NCI-H526 treated with DMSO at 0.1 percent for 48 hours (cell line): Measurements from ENCODE around the gene STIP1.
"Not testable (repeated sequence)": the region's sequence is repeated elsewhere in the genome, so short reads cannot be mapped to it uniquely, and the experiment has no call there.

Experiments used
- DNase-seq: peaks from one replicate; lab custom pipeline; 2025; lab: John Stamatoyannopoulos, UW

STIP1 gene

DNA sequence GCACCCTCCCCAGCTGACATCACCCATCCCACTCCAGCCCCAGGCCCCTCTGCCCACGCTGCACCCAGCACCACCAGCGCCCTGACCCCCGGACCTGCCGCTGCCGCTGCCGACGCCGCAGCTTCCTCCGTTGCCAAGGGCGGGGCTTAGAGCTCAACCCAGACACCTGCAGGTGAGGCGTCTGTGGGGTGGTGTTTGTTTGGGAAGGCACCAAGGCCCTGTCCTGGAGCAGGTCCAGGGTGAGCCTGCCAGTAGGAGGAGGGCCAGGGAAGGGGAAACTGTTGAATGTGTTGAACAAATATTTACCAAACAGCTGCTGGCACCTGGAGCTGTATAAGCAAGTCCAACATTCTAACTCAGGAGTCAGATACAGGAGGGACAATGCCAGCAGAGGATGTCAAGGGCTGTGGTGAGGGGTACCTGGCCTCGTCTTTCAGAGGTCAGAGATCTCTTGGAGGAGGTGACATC, 51.5 kb downstream of the STIP1 start:
- DNase-seq: peak; percentile 60

DNA sequence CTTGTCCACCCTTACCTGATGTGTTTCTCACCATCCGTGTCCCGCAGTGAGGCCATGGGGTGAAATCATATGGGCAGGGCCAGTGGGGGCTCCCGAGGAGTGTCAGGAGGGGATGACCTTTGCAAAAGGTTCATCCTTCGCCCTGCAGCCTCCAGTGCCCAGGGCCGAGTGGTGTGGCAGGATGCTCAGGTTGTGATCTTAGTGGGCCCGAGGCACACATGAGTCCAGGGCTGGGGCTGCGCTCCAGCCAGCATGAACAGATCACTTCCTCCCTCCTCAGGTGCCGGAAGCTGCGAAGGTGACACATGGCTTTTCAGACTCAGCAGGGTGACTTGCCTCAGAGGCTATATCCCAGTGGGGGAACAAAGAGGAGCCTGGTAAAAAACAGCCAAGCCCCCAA, 52.1 kb downstream of the STIP1 start:
- DNase-seq: no peak

DNA sequence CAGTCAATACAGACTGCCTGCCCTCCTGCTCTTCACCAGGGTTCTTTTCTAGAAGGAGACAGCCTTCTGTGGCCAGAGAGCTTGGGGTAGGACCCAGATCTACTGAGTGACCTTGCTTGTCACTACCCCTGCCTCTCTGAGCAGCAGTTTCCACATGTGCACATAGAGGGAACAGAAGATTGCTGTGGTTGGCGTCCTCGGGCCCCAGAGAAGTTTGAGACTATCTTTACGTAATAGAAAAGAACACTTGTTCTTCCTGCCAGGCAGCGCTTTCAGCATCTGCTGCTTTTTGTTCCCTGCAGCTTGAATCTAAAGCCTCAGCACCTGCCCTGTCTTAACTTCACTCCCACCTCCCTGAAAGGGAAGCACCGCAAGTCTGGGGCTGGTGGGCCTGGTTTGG, 53.0 kb downstream of the STIP1 start:
- no peak for DNase-seq

DNA sequence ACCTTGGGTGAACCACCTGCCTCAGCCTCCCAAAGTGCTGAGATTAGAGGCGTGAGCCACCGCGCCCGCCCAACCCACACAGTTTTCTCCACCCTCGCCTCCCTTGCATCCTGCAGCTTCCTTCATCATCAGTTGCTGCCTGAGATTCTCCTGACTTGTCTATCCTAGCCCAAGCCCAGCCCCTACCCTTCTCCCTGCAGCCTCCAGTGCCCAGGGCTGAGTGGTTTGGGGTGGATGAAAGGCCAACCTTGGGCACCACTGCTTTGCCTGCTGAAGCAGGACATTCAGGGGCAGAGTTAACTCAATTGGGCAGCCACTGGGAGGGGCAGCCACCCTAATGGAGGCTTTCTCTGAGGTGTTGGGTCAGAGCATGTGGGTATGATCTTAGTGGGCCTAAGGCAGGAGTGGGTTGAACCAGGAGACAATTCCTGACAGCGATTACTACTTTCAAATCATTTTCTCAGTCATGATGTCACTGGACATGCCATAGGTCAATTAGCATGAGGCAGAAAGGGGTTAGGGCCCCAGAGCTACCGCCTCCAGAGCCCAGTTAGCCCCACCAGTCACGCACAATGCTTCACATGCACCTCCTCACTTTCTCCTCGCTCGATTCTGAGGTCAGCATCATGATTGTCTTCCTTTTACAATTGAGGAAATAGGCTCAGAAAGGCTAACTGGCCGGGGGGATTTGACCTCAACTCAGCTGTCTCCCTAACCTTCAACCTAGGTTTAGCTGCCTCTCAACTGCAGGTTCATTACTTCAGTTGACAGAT, 53.9 kb downstream of the STIP1 start:
- no peak for DNase-seq

DNA sequence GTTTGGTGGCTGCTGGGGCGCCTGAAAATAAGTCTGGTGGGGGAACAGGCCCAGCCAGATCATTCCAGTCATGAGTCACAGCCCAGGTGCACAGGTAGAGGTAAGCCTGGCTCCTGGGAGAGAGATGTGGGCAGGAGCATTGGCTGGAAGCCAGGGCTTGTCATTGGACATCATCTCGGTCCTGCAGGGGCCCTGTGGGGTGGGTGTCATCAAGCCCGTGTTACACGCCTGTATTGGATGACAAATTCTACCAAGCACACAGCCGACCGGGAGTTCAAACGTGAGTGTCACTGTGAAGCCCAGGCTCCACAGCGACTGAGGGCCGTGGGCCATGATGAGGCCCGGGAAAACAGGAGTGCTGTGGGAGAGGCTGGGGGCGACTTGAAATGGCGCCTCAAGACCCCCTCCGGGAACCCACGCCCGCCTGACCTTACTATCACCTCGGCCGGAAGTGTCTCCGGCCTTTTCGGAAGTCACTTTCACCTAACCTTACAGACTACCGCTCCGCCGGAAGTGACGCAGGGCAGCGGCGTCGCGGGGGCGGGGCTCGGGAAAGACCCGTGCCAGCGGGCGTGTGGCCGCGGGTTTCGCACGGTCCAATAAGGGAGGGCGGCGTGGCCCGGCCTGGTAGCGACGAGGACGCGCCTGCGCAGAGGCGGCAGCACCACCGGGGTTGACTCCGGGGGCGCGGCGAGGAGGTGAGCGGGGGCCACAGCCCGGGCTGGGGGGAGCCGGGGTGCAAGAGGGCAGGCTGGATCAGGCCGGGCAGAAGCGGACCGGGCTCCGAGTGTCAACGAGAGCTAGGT, 54.7 kb downstream of the STIP1 start, which contains the start of gene FKBP2:
Gene FKBP2, plus strand, starts transcription at position 661 of the 806 bp plus-strand sequence. CDS start 1,293 bp downstream, outside the sequence.
- peak; percentile 93 for DNase-seq

DNA sequence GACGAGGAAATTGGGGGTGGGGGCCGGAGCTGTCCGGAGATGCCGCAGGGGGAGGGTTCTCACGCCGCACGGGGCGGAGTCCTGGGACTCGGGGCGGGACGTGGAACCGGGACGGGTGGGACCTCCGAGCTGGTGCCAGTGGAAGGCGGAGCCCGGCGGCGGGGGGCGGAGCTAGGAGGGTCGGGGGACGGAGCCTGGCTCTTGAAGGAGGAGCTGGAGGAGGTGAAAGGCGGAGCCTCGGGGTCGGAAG, 55.2 kb downstream of the STIP1 start:
- peak; percentile 98 for DNase-seq

DNA sequence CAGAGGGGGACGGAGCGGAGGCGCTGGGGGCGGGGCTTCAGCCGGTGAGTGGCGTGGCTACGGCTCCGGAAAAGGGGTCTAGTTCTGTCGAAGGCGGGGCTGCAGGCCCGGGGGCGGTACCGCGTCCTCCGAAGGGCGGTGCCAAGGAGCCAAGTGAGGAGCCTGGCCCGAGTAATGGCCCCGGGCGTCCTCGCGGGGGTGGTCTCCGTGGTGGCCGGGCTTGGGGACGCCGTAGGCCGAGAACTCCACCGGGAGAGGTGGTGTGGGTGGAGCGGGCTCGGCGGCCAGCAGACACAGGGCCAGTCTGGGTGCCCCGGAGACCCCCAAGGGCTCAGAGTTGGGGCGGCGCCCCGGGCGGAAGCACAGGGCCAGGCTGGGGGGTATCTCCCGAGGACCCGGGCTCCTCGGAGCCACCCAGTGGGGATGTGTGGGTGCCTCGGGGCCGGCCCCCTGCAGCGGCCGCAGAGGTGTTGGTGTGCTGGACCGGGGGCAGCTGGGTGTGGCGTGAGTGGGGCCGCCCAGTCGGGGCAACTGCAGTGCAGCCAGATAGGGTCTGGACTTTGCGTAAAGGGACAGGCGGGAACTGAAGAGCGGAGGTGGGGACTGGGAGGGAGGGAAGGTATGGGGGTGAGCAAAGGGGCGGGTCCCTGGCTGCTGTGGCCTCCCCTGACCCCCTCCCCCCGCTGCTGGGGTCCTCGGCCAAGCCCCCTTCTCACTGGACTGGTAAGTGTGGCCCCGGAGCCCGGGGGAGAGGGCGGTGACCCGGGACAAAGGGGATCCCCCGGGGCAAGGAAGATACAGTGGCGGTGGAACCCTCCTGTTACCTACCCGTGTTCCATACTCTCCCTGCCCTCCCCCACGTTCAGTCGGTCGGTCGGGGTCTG, 55.8 kb downstream of the STIP1 start:
- DNase-seq: peak; percentile 30

DNA sequence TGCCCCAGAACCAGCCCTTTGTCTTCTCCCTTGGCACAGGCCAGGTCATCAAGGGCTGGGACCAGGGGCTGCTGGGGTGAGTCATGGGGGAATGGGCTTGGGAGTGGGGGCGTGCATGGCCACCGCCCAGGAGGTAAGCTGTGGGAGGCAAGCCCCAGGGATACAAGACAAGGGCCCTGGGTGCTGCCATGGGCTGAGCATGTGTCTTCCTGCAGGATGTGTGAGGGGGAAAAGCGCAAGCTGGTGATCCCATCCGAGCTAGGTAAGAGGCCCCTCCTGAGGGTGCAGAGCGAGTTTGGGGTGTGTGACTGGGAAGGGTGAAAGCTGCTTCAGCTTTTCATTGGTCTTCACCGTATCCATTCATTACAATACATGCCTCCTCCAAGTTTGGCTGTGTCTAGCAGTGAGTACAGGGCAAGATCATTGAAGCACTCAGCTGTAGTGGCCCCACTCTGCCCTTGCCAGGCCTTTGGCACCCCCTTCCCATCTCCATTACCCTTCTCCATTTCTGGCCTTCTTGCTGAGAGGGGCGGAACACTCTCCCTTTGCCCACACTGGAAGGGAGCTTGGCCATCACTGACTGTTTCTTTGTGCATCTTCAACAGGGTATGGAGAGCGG, 57.4 kb downstream of the STIP1 start:
- no peak for DNase-seq

DNA sequence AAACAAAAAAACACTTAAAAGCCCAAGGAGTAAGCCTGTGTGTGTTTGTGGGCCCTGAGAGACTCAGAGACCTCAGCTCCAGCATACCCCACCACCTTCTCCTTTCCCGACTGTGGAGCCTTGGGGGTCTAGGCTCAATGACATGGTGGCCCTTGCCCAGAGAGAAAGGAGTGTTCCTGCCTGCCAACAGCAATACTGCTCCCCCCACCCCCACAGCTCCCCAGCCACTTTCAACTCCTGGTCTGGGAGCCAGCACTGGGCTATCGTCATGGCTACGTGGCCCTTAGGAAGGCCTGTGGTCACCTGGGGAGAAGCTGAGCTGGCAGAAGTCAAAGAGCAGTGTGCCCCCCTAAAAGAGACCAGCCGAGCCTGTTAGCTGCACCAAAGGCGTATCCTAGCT, 58.1 kb downstream of the STIP1 start:
- DNase-seq: no peak

DNA sequence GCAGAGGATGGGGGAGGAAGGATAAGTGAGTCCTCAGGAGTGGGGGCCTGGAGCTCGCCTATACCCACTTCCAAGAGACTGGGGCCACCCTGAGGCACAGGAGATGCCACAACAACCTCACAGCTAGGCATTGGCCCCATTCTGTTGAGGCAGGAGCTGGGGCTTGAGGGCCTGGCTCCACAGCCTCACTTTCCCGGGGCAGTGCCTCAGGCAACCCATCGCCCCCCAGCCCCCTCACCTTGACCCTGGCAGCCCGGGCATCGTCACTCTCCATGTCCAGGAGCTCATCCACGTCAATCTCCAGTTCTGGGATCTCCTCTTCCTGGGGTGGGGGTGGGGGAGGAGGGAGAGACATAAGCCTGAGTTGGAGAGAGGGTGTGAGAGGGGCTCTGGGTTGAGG, 59.0 kb downstream of the STIP1 start:
- no peak for DNase-seq

DNA sequence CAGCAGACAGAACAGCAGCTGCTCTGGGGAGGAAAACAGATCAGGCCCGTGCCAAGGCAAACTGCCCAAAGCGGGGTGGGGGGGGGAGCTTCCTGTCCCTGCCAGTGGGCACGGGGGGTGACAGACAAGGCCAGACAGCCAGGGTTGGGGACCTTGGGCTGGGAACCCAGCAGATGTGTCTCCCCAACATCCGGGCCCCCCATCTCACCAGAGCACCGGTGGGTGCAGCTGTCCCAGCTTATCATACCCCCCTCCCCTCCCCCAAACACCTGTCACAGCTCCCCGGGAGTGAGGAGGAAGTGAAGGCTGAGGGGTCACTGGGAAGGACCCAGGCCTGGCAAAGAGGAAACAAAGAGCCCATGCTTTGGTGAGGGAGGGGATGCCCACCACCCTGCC, 59.4 kb downstream of the STIP1 start:
- DNase-seq: no peak

DNA sequence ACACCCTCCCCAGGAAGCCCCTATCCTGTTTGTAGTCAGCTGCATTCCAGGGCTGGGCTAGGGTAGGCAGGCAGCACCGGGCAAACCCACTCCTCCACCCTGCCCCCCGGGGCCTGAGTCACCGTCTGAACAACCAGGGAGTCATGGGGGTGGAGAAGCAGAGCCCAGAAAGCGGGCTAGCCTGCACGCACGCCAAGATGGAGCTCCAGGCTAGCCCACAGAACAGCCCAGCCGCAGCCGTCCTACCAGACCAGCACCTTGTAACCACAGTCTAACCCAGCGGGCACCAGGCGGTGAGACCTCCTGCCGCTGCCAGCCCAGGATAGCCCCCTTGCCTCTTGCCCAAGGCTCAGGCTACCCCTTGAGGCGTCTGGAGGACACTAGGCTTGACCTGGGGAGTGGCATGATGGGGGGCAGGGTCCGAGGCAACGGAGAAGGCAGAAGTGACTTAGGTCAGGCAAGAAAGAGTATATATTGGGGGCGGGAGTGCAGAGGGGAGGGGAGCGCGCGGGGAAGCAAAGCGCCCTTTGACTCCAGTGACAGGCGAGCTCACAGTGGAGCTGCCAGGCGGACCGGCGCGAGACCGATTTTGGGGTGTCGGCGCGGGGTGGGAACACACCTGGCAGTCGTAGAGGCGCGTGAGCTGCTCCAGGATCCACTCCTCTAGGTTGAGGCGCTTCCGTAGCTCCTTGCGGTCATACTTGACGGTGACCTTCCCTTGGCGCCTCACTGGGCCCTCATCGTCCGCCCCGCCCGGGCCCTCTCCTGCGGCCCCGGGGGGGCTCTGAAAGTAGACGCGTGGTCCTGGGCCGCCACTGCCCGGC, 60.0 kb downstream of the STIP1 start:
- peak; percentile 40 for DNase-seq

DNA sequence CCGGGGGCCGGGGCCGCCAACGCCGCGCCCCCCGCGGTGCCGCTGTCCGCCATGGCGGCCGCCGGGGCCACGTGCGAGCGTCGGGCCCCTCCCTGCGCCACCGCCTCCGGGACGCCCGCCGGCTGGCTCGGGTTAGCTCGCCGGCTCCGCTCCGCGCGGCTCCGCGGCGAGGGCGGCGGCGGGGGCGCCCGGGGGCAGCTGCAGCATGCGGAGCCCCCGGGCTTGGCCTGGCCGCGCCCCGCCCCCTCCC, 60.6 kb downstream of the STIP1 start:
- DNase-seq: not testable (repeated sequence)

DNA sequence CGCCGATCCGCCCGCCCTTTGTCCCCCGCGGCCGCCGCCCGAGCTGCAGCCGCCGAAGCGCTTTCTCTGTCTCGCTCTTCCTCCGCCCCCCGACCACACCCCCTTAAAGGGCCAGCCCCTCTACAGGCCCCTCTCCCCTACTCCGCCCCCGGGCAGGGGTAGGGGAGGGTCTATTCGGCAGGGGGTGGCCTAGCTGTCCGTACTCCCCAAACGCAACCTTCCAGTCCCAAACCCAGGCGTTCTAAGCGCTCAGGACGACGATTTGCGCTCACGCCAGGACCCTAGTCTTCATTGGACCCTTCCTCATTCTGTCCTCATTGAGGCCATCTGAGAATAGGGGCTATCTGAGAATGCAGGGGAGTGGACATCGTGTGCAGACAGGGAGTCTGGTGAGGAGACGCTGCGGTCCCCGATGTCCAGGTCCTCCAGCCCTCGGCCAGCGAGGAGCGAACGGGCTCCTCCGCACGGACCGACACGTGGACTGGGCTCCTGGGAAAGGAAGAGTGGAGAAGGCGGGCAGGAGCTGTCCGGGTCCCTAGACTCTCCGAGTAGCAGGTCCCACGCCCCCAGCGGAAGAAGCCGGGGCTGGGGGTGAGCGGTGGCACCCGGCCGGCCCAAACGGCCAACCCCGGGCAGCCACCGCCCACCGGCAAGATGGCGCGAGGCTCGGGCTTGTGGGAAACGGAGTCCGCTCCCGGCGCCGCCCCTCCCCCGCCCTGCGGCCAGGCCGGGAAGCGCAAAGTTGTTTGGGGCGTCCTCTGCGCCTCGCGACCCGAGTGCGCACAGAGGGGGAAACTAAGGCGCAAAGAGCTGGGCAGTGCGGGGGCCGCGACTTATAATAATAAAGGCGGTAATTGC, 61.1 kb downstream of the STIP1 start, which contains the start of gene PPP1R14B:
Gene PPP1R14B, minus strand, starts transcription at position 73 of the 858 bp plus-strand sequence. CDS start 270 bp downstream, outside the sequence.
- peak; percentile 80 for DNase-seq

DNA sequence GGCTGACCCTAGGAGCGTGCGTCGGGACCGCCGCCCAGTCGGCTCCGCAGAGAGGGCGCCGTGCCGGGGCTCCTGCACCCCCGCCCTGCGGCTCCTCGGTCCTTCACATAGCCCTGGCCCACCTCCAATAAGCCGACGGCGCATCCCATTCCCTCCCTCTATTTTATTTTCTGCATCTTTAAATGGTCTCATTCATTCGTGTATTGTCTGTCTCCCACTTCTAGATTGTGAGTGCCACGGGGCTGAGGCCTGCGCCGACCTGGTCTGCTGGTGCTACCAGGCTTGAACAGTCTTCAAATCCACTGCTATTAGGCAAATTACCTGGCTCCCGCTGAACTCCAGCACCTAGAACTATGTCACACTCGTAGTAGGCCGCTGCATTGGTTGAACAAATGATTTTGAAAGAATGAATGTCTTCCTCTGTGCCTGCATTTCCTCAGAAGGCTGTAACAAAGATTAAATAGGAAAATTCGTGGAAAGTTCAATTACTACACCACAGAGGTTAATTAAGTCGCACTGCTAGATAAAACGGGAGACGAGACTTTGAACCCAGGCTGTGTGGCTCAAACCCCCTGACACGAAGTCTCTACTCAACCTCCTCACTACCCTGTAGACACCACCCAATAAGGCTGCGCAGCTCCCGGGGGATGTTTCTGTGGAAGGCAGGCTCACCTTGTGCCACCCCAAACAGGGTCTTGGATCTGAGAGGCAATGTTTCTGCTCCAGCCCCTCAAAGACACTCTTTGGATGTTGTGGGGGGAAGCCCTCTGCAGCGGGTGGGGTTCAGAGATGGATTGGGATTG, 62.0 kb downstream of the STIP1 start:
- peak; percentile 67 for DNase-seq

DNA sequence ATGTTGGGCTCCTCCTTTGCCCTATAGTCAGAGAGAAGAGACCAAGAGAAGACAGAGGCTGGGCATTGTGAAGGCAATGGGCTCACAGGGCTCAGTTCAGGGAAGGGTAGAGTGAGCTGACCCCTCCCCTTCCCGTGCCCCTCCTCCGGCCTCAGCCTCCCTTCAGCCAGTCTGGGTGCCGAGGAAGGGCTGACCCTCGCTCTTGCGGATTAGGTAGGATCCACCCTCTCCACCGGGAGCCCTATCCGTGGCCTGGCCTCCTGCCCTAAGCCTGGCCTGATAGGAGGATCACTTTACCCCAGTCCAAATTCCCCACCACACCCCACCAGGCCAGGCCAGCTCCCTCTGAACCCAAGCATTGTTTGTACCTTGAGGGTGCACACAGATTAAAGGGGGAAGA, 62.6 kb downstream of the STIP1 start:
- no peak for DNase-seq

DNA sequence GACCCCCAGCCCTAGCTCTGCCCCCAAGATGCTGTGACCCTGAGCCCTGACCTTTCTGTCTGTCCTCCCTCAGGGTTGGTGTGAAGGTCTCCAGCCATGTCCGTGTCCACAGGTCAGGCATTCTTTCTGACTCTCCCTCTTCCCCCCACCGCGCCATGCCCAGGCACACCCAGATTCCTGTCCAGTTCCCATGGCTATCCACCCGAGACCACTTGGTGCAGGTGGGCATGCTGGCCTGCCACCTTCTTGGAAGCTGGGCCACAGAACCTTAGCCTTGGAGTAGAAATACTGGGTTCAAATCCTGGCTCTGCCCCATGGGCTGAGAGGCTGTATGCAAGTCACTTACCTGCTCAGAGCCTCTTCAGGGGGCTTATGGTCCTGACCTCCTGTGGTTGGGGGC, 63.1 kb downstream of the STIP1 start:
- no peak for DNase-seq

DNA sequence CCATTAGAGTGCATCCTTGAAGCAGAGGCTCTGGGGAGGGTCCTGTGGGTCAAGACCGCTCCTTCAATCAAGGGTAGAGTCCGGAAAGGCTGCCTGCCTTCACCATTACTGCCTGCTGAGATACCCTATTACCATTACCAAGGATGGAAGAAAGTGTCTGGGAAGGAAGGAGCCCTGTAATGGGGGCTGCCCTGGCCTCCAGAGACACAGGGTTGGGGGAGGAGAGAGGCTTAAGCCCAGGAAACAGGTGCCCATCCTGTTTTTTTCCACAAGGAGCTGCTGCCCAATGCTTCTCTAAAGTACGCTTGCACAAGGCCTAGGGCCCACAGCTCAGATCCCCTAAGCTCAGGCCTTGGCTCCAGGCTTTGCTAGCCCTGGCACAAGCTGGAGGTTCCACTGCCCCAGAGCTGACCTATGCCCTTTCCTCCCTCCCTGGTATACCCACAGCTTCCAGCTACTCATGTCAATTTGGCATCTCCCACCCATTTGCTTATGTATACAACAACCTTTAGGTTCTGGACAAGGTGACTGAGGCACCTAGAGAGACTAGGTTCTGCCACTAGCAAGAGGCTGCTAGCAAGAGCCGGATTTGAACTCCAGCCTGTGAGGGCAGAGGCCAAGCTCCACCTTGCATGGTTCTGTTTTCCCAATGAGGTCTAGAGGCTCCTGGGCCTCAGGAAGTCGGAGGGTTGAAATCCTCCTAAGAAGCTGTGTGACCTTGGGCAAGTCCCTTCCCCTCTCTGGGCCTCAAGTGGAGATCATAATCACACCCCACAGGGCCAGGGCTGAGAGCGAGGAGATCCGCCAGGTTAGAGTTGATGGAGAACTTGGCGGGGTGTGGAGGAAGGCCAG, 63.8 kb downstream of the STIP1 start:
- DNase-seq: peak; percentile 12
